Measurements from ENCODE around the gene COPS3. TPM values are rescaled to one million over a fixed set of nuclear protein-coding genes. Genes with fewer than 3 reads are reported as not detected.
A peak's percentile ranks its signal among the peaks of the same experiment; 100 is the strongest.

COPS3 gene
- total and polyA plus RNA-seq, 9 donors, result 38.1 to 68.8 (median 49.9) TPM

DNA sequence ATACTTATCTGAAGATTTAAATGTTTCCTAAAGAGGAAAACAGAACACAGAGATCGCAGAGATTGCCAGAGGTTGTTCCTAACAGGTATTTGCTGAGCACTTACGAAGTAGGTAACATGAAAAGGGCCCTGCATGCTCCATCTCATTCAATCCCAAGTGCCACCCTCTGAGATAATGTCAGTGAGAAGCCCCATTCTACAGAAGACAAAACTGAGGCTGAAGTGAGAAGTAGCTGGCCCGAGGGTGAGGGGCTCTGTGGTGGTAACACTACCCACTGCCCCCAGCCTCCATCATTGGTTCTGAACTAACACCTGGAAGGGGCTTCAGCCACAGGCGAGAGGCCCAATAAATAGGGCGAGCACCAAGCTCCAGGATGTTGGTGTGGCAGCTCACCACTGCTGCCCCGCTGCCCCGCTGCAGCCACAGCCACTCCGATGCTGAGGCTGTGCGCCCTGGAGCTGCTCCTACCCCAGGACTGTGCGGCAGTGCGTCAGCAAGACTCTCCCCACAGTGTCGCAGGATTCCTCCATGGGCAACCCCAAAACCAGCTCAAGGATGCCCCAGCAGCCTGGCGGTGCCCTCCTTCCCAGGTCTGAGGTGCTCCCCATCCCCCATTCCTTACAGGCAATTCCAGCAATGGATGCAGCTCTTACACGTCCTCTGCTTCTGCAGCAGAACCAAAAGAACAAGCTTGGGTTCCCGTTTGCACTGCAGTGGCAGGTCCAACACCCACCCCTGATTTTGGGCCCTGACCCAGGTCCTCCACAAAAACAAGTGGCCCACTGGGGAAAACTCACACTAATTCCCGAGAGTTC lies 54.4 kb downstream of the COPS3 start:
- no peaks in the 10 kb centered on the region for H3K9me3 ChIP-seq
- no peaks in the 10 kb centered on the region for H3K36me3 ChIP-seq
- H3K4me1 ChIP-seq (ENCODE audit: insufficient read depth), result no peaks in the 10 kb centered on the region
- no peak overlapping the region for H3K4me3 ChIP-seq
- TF ChIP-seq, protein P1, sequence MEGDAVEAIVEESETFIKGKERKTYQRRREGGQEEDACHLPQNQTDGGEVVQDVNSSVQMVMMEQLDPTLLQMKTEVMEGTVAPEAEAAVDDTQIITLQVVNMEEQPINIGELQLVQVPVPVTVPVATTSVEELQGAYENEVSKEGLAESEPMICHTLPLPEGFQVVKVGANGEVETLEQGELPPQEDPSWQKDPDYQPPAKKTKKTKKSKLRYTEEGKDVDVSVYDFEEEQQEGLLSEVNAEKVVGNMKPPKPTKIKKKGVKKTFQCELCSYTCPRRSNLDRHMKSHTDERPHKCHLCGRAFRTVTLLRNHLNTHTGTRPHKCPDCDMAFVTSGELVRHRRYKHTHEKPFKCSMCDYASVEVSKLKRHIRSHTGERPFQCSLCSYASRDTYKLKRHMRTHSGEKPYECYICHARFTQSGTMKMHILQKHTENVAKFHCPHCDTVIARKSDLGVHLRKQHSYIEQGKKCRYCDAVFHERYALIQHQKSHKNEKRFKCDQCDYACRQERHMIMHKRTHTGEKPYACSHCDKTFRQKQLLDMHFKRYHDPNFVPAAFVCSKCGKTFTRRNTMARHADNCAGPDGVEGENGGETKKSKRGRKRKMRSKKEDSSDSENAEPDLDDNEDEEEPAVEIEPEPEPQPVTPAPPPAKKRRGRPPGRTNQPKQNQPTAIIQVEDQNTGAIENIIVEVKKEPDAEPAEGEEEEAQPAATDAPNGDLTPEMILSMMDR (IDR thresholded peaks at IDR 0.05), result no peak
- no peak for TF ChIP-seq EP300 (IDR thresholded peaks at IDR 0.05)
- no peak for TF ChIP-seq POLR2A (IDR thresholded peaks at IDR 0.05)
- DNase-seq, result peak in 1 of 5 donors; percentile 18
- 92 to 94% (median 93%) methylated on average over 16 of the region's 16 CpGs for WGBS, 3 donors
- H3K27me3 ChIP-seq, result no peaks in the 10 kb centered on the region
- no peak overlapping the region for H3K27ac ChIP-seq
- intact Hi-C loops (cut with DNase I), result no loop called here

DNA sequence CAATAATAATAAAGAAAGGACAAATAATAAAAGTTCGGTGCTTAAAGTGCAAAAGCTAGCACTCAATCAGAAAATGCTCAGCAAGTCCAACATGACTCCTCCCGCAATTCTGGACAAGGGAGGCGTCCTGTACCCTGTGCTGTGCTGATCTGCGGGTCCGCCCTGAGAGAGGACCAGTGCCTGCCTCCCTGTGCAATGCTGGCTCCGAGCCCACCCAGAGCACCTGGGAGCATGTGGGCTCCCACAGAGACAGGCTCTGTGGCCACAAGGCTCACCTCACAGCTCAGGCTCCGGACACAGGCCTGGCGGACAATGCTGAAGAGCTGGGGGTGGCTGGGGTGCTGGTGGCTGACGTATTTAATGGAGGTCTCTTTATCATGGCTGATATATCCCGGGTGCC lies 55.1 kb downstream of the COPS3 start:
- no peak for DNase-seq
- intact Hi-C loops (cut with DNase I), result no loop called here
- WGBS, 3 donors, result 88 to 93% (median 89%) methylated on average over 10 of the region's 10 CpGs

DNA sequence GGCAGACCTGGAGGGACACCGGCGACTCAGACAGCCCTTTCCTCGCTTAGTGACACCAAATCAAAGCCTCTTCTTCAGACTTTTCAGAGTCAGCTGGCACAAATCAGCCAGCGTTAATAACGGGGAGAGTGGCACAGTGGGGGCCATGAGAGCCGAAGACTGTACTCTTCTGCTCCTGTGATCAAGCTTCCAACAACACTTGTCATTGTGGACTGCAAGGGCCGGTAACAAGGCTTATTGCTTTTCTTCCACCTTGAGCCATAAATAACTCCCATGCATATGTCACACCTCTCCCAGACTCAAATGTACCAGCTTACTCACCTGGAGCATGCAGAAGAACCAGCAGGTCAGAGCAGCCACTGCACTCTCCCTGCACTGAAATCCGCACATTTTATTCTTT lies 56.9 kb downstream of the COPS3 start:
- no peaks in the 10 kb centered on the region for H3K27me3 ChIP-seq
- 77 to 90% (median 87%) methylated on average over 8 of the region's 8 CpGs for WGBS, 3 donors
- no peaks in the 10 kb centered on the region for H3K4me1 ChIP-seq (ENCODE audit: insufficient read depth)
- TF ChIP-seq POLR2A (IDR thresholded peaks at IDR 0.05), result no peak
- no peak for TF ChIP-seq EP300 (IDR thresholded peaks at IDR 0.05)
- TF ChIP-seq, protein P1 (IDR thresholded peaks at IDR 0.05), result no peak
- peak in 1 of 5 donors; percentile 17 for DNase-seq
- intact Hi-C loops (cut with DNase I), result no loop called here
- no peak overlapping the region for H3K4me3 ChIP-seq
- H3K36me3 ChIP-seq, result no peaks in the 10 kb centered on the region
- no peaks in the 10 kb centered on the region for H3K9me3 ChIP-seq
- no peak overlapping the region for H3K27ac ChIP-seq

More for the DNA sequence above, 55.1 kb downstream of the COPS3 start:
- Histone ChIP-seq H3K4me3 (no peak overlapping the region), H3K36me3 (no peaks in the 10 kb centered on the region), H3K4me1 (ENCODE audit: insufficient read depth) (no peaks in the 10 kb centered on the region), H3K27ac (no peak overlapping the region), H3K27me3 (no peaks in the 10 kb centered on the region), H3K9me3 (no peaks in the 10 kb centered on the region)
- TF ChIP-seq EP300 (IDR thresholded peaks at IDR 0.05) (no peak), POLR2A (IDR thresholded peaks at IDR 0.05) (no peak)
- TF ChIP-seq, protein P1 (IDR thresholded peaks at IDR 0.05), result no peak

DNA sequence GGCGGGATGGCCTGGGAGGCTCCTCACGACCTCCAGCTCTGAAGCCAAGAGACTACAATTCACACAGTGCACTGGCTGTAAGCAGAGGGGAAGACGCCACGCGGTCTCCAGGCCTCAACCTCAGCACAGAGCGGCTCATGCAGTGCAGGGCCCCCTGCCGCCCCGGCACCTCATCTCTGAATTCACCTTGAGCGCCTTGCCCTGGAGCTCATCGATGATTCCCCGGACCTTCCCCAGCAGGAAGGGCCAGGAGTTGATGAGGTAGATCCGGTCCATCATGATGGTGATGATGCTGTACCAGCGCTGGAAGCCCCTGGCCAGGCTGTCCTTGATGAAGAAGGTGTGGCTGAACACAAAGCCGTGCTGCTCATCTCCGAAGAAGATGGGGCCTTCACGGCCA lies 57.3 kb downstream of the COPS3 start:
- Histone ChIP-seq H3K36me3 (no peaks in the 10 kb centered on the region), H3K4me1 (ENCODE audit: insufficient read depth) (no peaks in the 10 kb centered on the region)
- WGBS, 3 donors, result 91 to 95% (median 93%) methylated on average over 15 to 16 of the region's 16 CpGs

More for the DNA sequence above, 57.3 kb downstream of the COPS3 start:
- no peak for DNase-seq
- TF ChIP-seq POLR2A (IDR thresholded peaks at IDR 0.05) (no peak), EP300 (IDR thresholded peaks at IDR 0.05) (no peak)
- TF ChIP-seq, protein P1 (IDR thresholded peaks at IDR 0.05), result no peak
- Histone ChIP-seq H3K27me3 (no peaks in the 10 kb centered on the region), H3K4me3 (no peak overlapping the region), H3K9me3 (no peaks in the 10 kb centered on the region), H3K27ac (no peak overlapping the region)
- intact Hi-C loops (cut with DNase I), result no loop called here

All from ovary (tissue), 9 donors.